RCC 7860 (cell line): ENCODE results near the gene SOX18.

ENCODE experiments used
- DNase-seq: peaks from one replicate; pipeline ENCODE4 v3.0.0-alpha.2; 2015; ENCODE audit warnings: low spot score
- FAIRE-seq: peaks from 2 replicates; lab custom pipeline; 2012; peaks lifted over from hg19 to GRCh38; lab: Jason Lieb, UNC

SOX18 gene

DNA sequence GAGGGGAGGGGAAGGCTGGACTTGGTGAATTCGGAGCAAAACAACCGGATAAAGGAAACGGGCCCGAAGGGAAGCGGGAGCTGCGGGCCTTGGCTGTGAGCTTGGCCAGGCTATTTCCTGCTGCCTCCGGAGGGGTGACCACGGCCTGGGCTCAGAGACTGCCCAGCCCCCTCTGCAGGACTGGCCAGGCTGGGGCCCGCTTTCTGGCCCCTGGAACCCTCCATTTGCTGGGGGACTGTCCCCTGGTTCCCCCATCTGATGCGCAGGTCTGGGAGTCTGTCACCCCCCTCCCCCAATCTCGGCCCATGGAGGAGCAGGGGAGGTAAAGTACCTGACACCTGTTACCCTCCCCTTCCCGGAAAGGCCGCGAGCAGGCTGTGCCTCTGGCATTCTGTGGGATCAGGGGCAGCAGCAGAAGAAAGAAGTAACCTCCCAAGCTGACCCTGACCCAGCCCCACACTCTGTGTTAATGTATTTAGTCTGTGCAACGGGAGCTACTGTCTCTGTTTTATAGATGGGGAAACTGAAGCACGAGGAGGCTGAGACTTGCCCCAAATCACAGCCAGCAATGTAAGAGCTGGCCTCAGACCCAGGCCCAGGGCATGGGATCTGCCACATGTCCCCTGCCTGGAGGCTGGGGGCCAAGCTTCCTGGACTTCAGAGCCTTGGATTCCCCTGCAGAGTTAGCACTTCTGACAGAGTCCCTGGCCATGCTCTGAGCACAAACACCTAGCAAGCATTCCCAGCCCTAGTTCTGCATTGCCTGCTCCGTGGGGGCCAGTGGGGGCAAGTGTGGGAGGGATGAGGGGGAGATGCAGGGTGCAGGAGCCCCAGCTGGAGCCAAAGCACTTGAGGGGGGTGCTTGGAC lies 9.9 kb downstream of the SOX18 start:
- DNase-seq (no peak), FAIRE-seq (no peak)

DNA sequence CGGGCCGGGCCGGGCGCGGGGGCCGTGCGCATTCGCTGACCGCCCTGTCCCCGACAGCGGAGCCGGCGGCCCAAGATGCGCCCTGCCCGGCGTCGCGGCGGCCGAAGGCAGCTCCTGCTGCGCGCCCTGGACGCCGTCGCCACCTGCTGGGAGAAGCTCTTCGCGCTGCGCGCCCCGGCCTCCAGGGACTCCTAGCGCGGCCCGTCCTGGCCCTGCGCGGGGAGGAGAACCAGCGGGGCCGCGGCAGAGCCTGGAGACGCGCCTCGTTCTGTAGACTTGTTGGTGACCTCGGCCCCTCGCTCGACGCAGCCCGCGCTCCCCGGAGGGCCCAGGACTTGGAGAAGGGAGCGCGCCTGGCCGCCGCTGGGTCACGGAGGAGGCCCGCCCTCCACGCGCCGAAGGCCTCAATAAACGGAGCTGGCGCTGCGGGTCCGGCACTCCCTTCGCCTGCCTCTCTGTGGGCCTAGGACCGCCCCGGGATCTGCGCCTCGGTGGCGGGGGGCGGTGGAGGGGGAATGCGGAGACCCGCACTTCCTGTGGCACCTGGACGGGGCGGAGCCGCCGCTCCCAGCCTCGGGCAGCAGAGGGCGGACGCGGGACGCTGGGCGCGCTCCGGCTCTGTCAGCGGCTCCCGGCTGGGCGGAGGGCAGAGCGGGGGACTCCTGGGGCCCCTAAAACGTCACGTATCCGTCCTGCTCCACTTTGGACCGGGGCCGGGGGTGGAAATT lies 10.7 kb downstream of the SOX18 start:
- FAIRE-seq (no peak), DNase-seq (peak; percentile 52)

DNA sequence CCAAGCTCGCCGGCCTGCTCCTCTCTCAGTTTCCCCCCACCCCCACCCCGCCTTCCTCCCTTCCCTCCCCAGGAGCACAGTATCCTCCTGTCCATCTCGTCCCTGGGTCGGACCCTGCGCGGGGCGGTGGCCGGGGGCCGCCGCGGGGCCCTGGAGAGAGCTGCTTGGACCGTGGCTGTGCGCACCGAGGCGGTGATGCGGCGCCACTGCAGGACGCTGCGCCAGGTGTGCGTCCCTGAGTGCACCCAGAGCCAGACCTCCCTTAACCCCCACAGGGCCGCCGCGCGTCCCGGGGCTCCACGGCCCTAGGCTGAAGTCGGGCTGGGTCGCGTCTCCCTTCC lies 11.2 kb downstream of the SOX18 start:
- FAIRE-seq, result no peak
- DNase-seq, result no peak

DNA sequence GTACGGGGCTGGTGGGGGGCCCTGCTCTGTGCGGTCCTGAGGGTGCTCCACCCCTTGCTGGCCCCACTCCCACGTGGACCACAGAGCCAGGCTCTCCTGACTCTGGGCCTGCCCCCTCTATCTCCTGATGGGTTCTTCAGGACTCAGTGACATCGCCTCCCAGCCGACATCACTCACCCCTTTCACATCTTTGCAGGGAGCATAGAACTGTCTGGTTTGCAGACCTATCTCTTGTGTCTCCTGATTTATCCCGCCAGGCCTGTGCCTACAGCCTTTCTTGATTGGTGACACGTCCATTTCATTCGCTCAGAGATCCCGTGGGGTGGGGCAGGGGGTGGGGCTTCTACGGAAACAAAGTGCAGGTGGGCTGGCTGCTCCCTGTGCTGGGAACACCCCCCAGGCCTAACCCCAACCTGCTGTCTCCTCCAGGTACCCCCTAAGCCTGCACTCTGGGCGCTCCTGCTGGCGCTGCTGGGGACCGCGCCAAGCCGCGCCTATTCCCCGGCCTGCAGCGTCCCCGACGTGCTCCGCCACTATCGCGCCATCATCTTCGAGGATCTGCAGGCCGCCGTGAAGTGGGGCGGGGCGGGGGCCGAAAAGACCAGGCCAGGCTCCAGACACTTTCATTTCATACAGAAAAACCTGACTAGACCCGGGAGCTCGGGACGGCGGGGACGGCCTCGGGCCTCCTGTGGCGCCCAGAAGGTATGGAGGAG lies 11.8 kb downstream of the SOX18 start:
- FAIRE-seq, result no peak
- no peak for DNase-seq

DNA sequence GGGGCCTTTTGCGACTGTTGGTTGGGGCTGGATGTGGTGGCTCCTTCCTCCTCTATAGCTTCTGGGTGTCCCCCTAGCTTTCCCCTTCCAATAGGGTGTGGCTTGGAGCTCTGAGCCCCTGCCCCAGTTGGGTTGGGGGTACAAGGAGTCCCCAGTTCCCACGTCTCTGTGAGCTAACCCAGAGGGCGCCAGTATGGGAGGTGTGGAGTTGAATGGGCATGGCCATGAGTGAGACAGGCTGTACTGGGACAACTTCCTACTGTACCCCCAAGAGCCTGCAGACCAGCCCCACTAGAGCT lies 12.3 kb downstream of the SOX18 start:
- no peak for FAIRE-seq
- no peak for DNase-seq

DNA sequence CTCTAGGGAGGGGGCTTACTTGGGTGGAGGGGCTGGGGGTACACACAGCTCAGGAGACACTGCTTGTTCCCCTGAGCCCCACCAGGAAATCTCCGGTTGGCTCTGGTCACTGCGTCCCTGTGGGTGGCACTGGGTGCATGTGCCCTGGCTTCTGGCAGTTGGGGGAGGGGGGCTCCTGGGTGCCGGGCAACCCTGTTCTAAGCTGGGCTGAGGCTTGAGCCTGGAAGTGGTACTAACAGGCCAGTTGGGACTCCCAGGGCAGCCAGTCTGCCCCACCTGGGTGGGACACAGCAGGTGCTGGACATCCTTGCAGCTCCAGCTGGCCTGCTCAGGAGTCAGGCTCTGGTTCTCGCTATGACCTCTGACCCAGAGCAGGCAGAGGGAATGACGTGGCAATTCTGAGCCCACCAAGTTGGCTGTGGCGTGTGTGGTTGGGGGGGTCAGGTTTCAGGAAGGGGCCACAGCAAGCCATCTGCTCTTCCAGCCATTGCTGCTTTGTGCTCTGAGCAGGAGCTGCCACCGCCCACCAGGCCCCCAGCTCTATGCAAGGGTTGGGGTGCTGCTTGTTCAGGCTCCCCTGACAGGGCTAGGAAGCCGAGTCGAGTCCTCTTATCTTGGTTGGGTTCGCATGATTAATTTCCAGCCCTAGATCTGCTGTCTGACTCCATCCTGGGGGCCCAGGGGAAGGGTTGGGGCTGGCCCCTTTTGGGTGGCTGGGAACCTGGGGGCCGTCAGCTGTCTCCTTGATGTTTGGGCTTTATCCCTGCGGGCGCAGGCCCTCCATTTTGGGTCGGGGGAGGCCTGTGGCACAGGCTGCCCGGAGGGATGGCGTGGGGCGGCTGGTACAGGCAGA lies 12.9 kb downstream of the SOX18 start:
- no peak for DNase-seq
- no peak for FAIRE-seq

DNA sequence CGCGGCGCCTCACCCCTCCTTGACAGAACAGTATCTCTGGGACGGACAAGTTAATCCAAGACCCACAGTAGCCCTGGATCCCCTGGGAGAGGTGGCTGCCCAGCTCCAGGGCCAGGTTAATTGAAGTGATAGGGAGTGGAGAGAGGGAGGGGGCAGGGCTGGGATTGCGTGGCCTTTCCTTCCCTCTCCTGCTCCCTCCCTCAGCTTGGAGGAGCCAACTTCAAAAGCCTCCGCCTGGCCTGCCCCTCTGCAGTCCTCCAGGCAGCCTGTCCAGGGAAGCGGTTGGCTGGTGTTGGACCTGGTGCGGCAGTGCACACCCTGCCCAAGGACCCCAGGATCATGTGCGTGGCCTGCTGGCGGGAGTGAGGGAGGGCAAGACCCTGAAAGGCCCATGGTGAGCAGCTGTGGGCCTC lies 13.5 kb downstream of the SOX18 start, which contains the start of gene C20orf204:
TSS of gene C20orf204 (plus strand) at position 250 of the 413 bp plus-strand sequence. CDS start at position 392, 142 bp downstream.
- FAIRE-seq (no peak), DNase-seq (no peak)

DNA sequence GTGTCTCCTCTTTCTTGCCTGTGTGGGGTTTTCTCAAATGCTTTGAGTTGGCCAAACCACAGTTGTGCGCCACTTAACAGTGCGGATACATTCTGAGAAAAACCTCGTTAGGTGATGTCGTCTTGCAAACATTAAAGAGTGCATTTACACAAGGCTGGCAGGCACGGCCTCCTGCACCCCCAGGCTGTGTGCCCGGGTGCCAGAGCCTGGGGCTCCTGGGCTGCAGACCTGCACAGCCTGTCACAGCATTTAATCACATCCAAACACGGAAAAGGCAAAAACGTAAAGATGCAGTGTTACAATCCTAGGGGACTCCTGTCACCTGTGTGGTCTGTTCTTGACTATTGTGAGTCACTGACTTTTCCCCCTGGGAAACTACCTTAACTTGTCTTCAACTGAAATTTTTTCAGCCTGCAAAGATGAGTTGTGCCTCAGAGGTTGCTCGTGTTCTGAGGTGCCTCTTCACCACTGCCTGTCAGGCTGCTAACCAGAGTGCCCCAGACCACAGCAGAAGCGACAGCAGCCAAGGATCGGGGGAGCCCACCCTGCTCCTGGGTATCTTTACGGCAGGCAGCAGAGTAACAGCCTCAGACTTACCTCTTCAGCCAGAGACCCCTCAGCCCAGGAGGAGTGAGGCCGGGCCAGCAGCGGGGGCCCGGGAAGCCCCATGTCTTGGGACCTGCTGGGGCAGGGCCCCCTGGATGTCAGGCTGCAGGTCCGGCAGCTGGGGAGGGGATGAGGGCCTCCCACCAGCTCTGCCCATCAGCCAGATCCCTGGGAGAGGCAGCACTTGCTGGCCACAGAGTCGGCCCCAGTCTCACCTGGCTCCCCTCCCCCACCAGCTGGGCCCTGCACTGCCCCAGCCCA lies 14.1 kb downstream of the SOX18 start:
- FAIRE-seq, result no peak
- no peak for DNase-seq

DNA sequence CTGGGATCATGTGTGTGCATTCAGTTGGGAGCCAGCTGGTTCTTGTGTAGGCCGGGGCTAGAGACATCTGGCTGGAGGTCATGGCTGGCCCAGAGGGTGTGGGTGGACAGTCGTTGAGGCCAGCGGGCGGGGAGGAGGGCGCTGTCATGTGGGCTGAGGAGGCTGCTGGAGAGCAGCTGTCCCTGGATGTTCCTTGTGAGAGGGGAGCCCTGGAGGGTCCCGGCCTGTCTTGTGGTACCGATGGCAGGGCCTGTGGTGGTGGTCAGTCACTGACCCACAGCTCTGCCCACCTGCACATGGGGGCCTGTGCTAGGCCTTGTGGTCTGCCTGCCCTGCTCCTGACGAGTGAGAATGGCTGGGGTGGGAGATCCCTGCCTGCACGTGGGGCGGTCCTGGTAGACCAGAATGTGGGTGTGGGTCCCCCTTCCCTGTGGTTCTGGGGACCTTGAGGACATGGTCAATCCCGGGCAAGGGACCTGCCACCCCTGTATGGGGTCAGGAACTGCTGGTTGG lies 15.4 kb downstream of the SOX18 start:
- no peak for FAIRE-seq
- DNase-seq, result no peak

DNA sequence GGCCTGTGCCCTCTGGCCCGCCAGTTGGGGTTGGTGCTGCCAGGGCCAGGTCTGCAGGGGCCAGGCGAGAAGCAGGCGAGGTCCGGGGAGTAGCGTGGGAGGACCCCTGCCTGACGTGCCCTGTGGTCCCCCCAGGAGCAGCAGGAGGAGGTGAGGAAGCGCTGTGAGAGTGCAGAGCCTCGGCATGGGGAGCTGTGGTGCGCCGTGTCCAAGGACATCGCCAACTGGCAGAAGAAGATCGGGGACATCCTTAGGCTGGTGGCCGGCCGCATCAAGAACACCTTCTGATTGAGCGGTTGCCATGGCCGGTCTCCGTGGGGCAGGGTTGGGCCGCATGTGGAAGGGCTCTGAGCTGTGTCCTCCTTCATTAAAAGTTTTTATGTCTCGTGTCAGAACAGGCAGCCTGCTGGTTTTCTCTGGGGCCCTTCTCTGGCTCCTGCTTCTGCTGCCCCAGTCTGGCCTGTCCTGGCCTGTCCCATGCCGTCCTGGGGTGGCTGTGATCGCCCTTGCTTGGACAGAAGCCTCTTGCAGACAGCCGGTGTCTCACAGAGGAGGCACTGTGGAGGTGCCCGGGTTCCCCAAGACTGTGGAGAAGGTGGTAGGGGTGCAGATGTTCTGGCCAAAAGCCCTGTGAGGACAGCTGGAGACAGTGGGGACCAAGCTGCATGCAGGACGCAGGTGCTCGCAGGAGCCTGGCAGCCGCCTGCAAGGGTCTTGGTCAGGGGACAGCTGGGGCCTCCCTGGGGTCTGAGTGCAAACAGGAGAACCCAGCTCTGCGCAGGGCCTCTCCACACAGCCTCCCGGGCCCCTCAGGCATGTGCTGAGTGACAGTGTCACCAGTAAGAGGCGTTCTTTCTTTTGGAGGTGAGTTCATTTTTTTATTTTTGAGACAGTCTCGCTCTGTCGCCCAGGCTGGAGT lies 16.5 kb downstream of the SOX18 start:
- no peak for FAIRE-seq
- DNase-seq, result no peak

DNA sequence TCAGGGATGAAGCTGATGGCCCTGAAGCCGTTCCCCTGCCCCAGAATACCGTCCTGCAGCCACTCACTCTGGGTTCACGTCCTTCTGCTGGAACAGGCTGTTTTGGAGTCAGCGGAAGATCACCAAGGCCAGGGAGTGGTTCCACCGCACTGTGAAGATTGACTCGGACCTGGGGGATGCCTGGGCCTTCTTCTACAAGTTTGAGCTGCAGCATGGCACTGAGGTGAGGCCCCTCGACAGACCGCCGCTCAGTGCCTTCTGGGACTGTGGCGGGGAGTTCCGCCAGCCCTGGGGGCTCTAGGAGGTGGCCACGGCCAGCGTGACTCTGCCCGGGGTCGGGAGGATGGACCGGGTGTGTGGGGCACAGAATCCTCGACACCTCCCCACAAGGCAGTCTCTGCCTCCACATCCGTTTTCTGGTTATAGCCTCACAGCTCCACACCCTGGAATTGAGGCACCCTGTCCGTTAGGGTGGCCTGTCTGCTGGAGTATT lies 17.6 kb downstream of the SOX18 start:
- no peak for FAIRE-seq
- no peak for DNase-seq

DNA sequence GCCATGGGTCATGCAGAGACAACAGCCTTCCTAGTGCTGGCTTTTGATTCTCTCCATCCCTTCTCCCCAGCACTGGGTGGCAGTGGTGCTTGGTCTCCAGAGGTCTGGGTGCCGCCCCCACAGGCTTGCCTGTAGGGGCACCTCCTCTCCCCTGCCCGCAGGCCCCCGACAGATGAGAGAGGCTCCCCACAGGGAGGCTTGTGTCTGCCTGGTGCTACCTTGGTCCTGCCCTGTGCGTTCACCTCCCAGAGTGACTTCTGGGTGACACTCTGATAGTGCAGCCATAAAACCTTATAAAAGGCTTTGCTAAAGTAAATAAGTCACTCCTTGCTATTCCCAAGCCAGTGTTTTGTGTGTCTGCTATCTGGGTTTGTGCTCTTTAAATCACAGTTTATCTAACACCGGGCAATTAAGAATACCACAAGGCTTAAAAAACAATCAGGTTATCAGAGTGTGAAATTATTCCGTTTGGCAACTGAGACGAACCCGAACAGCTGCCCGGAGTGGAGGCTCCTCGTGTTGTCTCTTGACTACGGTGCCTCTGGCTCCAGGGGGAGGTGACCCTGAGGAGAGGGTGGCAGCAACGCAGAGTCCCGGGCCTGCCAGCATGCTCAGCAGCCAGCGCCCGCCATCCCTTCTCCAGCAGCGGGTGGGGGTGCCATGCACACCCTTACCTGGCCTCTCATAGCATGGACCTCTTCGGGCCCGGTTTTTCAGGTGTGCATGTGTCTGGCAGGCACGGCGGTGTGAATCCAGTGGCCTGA lies 18.9 kb downstream of the SOX18 start:
- FAIRE-seq (no peak), DNase-seq (no peak)

DNA sequence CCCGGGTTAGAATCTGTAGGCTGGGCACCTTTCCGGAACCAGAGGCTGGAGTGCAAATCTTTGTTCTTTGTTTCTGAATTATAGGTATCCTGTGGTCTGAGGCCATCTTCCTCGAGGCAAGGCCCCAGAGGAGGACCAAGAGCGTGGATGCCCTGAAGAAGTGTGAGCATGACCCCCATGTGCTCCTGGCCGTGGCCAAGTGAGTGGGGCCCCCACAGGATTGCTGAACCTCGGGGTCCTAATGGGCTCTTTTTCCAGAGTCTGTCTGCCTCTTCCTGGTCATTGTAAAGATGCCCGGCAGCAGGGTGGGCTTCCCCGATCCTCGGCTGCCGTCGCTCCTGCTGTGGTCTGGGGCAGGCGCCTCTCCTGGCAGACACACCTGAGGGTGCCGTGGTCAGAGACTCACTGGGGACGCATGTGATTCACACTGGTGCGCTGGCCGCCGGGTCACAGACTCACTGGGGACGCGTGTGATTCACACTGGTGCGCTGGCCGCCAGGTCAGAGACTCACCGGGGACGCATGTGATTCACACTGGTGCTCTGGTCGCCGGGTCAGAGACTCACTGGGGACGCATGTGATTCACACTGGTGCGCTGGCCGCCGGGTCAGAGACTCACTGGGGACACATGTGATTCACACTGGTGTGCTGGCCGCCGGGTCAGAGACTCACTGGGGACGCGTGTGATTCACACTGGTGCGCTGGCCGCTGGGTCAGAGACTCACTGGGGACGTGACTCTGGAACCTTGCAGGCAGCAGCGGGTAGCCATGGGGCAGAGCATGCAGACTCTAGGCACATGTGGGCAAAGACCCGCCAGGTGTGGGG lies 19.9 kb downstream of the SOX18 start:
- FAIRE-seq (no peak), DNase-seq (no peak)

DNA sequence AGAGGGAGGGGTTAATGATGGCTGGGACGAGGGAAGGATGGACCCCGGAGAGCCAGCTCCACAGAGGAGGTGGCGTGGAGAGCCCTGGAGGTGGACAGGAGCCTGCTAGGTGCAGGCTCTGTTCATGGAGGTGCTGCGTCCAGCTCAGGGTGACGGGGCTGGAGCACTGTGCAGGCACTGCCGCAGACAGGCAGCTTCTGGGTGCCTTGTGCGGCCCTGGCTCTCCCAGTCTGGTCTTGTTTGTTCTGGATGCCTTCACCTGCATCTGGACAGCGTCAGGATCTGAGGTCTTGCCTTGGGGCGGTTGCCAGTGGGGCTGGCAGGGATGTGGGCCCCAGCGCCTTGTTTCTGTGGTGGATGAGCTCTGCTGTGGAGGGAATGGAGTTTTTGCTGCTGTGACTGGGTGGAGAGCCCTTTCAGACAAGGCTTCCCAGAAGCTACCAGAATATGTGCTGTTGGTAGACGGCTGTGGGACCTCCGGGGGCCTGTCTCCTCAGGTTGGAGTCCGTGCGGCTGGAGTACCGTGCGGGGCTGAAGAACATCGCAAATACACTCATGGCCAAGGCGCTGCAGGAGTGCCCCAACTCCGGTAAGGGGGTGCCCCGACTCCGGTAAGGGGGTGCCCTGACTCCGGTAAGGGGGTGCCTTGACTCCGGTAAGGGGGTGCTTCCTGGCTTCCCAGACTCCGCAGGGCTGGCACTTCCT lies 21.3 kb downstream of the SOX18 start:
- DNase-seq (no peak), FAIRE-seq (no peak)

DNA sequence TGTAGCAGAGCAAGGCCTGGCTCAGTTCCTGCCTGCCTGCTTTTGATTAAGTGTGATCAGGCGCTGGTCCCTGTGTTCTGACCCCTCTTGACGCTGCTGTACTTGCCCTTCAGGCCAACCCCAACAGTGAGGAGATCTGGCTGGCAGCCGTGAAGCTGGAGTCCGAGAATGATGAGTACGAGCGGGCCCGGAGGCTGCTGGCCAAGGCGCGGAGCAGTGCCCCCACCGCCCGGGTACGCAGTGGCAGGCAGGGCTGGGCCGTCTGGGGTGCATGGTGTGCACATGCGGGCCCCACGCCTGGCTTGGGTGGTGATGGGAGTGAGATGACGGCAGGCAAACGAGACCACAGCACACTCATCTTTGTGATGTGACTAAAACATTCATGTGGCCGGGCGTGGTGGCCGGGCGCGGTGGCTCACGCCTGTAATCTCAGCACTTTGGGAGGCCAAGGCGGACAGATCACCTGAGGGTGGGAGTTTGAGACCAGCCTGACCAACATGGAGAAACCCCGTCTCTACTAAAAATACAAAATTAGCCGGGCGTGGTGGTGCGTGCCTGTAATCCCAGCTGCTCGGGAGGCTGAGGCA lies 23.5 kb downstream of the SOX18 start:
- no peak for DNase-seq
- no peak for FAIRE-seq
